Ovary (tissue), 9 donors: ENCODE data around the gene KPTN. TPM values are rescaled to one million over a fixed set of nuclear protein-coding genes. Genes with fewer than 3 reads are reported as not detected.
A peak's percentile ranks its signal among the peaks of the same experiment; 100 is the strongest.

Source experiments
- DNase-seq, 5 donors: peaks; one replicate each; pipeline ENCODE4 v3.0.0-alpha.2; 2019 to 2020
- H3K27ac ChIP-seq, 2 donors: fragments of 200-600 bp; one replicate each; pipeline versions ENCODE4 v1.5.1 to v1.8.0; 2019 to 2022
- H3K27me3 ChIP-seq: fragments of 200-600 bp; one replicate; pipeline ENCODE4 v1.8.0; 2022
- H3K36me3 ChIP-seq: fragments of 200-600 bp; sonication (generic); one replicate; pipeline ENCODE4 v1.5.1; 2019
- H3K4me1 ChIP-seq: one replicate; pipeline ENCODE4 v1.8.1; 2013; ENCODE audit warnings: mild to moderate bottlenecking, moderate library complexity; ENCODE audit not compliant: insufficient read depth
- H3K4me3 ChIP-seq: fragments of 200-600 bp; sonication (generic); one replicate; pipeline ENCODE4 v1.5.1; 2017
- H3K9me3 ChIP-seq, 2 donors: fragments of 200-600 bp in 1 of 2; sonication (generic) in 1 of 2; one replicate each; pipeline versions ENCODE4 v1.5.1 to v1.8.1; 2013 to 2019; ENCODE audit warnings: mild to moderate bottlenecking in 1 of 2, moderate library complexity in 1 of 2
- EP300 ChIP-seq: sonication (generic); formaldehyde crosslinking; IDR thresholded peaks from one replicate; pipeline ENCODE4 v1.6.1; 2017; ENCODE audit warnings: antibody characterized with exemption
- POLR2A ChIP-seq: fragments of 450-650 bp; IDR thresholded peaks from one replicate; pipeline ENCODE4 v1.6.1; 2017; ENCODE audit warnings: antibody characterized with exemption, mild to moderate bottlenecking, moderate library complexity
- WGBS, 3 donors: extraction: QIAGEN DNeasy Blood & Tissue Kit in 1 of 3; methylation state at CpG; one replicate each; pipeline versions ENCODE4 v1.1.5 to v1.1.7; 2013 to 2017; 5-methylcytosine and 5-hydroxymethylcytosine counted together
- intact Hi-C, 4 donors: fragments of 100-400 bp; cut with DNase I; formaldehyde crosslinking; loops; one replicate each; pipeline versions ENCODE4 v1.11.0 to v1.15.1; 2022 to 2023
- polyA plus RNA-seq, 2 donors: library from polyadenylated mRNA; stranded (reverse); fragments of 200-250 nt in 1 of 2; fragments of 350-450 nt in 1 of 2; fragmentation: Illumina TruSeq in 1 of 2; extraction: RNeasy Lipid Tissue Mini Kit (QIAGEN cat#74804) in 1 of 2; gene quantifications; one replicate each; pipeline ENCODE4 v1.2.3, GENCODE V29; 2013 to 2014
- total RNA-seq, 7 donors: library from RNA; depleted of rRNA in 2 of 7; stranded (reverse); fragments of >200 nt in 2 of 7; fragmentation: NEBNext Ultra II Directional in 3 of 7; extraction: Animal tissue kit (Norgen Biotek cat#: 25700) in 3 of 7; gene quantifications; one replicate each; pipeline versions ENCODE4 v1.1.0 to v1.2.4, GENCODE V29; 2016 to 2023
- TF ChIP-seq, protein P1 (sequence below), 3 donors: fragments of 450-650 bp in 2 of 3; fragments of 200-600 bp in 1 of 3; IDR thresholded peaks; one replicate each; pipeline versions ENCODE4 v1.5.1 to v1.8.0; 2016 to 2022; ENCODE audit warnings: antibody characterized with exemption in 3 of 3, mild to moderate bottlenecking in 1 of 3
- donor health status: DM: no; HTN: no; CAD: no; lungs with moderate emphysema.
- donor health status: DM: no; HTN: no; CAD: no.
- donor health status: Bipolar disorder and iron deficiency.
- donor health status: DM: yes; HTN: yes; CAD: no.
- donor health status: DM: no; HTN: no; CAD: no.
- donor health status: DM: yes; HTN: yes; CAD: no.

KPTN gene
- total and polyA plus RNA-seq, 9 donors, result 2.8 to 5.5 (median 4.4) TPM

DNA sequence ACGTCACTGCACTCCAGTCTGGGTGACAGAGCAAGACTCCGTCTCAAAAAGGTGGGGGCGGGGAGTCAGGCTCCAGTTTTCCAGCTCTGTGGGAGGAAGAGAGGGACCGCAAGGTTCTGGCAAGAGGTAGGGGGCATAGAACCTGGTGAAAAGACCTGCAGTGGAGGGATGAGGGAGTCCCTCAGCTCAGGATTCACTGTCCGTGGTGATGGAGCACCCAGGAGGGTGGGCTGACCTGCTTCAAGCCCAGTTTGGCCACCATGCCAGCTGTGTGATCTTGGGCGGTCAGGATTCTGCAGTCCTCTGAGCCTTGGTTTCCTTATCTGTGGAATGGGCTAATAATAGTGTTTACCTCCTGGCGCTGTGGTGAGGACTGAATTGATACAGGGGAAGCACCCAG lies 33.5 kb downstream of the KPTN start:
- H3K9me3 ChIP-seq, result peaks cover 0 to 4% of the 10 kb centered on the region in 2 donors

DNA sequence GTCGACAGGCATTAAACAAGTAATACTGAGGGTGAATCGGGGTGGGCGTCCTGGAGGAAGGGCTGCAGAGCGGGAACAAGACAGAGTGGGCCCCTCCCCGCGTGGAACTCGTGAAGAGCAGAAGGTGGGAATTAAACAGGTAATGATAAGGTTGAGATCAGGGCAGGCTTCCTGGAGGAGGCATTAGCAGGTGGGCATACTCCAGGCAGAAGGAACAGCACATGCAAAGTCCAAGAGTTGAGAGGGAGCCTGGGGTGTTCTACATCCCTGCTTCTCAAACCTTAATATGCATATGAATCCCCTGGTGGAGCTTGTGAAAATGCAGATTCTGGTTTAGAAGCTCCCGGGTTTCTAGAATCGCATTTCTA lies 35.7 kb downstream of the KPTN start:
- no peaks in the 10 kb centered on the region for H3K36me3 ChIP-seq
- H3K4me3 ChIP-seq, result no peak overlapping the region
- peaks cover 0 to 4% of the 10 kb centered on the region in 2 donors for H3K9me3 ChIP-seq
- H3K27me3 ChIP-seq, result no peaks in the 10 kb centered on the region
- no peak for TF ChIP-seq POLR2A
- DNase-seq, result no peak
- no peak overlapping the region for H3K27ac ChIP-seq
- peaks cover 4% of the 10 kb centered on the region for H3K4me1 ChIP-seq
- 23% methylated on average over 9 of the region's 9 CpGs for WGBS, 3 donors
- intact Hi-C loops, result no loop called here

More for the DNA sequence above, 33.5 kb downstream of the KPTN start:
- Histone ChIP-seq H3K27me3 (no peaks in the 10 kb centered on the region), H3K27ac (no peak overlapping the region), H3K36me3 (no peaks in the 10 kb centered on the region), H3K4me3 (no peak overlapping the region), H3K4me1 (peaks cover 4% of the 10 kb centered on the region)
- 52 to 64% (median 61%) methylated on average over 7 of the region's 7 CpGs for WGBS, 3 donors
- DNase-seq, result no peak
- TF ChIP-seq EP300 (no peak), POLR2A (no peak)
- TF ChIP-seq, protein P1, sequence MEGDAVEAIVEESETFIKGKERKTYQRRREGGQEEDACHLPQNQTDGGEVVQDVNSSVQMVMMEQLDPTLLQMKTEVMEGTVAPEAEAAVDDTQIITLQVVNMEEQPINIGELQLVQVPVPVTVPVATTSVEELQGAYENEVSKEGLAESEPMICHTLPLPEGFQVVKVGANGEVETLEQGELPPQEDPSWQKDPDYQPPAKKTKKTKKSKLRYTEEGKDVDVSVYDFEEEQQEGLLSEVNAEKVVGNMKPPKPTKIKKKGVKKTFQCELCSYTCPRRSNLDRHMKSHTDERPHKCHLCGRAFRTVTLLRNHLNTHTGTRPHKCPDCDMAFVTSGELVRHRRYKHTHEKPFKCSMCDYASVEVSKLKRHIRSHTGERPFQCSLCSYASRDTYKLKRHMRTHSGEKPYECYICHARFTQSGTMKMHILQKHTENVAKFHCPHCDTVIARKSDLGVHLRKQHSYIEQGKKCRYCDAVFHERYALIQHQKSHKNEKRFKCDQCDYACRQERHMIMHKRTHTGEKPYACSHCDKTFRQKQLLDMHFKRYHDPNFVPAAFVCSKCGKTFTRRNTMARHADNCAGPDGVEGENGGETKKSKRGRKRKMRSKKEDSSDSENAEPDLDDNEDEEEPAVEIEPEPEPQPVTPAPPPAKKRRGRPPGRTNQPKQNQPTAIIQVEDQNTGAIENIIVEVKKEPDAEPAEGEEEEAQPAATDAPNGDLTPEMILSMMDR (IDR thresholded peaks at IDR 0.05), result no peak
- intact Hi-C loops, result no loop called here

DNA sequence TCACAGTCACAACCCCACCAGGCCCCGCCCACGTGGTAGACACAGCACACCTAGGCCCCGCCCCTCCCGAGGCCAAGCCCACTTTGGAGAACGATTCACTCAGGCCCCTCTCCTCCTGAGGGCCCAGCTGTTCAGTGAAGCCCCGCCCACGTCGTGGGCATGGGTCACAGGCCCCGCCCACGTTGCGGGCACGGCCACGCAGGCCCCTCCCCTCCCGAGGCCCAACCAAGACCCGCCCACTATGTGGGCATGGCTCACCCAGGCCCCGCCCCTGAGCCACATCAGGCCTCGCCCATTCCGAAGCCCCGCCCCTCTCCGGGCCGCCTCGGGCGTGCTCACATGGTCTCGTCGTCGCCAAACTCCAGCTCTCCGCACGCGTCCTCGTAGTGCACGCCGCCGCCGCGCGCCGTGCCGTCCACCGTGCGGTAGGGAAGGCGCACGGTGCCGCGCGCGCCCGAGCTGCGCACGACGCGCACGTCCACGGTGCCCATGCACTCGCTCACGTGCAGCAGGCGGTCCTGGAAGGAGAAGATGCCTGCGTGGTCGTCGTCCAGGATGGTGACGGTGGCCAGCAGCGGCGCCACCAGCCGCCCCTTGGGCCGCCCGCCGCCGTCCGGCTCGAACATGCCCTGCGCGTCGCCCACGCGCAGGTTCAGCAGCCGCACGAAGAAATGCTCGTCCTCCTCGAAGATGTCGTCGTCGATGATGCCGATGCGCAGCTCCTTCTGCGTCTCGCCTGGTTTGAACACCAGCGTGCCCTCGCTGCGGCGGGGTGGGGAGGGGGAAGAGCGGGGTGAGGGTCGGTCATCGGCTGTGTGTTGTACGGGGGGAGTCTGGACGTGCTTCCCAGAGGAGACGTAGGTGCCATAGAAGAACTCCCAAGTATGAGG lies 36.3 kb downstream of the KPTN start:
- Histone ChIP-seq H3K36me3 (no peaks in the 10 kb centered on the region), H3K4me1 (peaks cover 4% of the 10 kb centered on the region), H3K4me3 (no peak overlapping the region), H3K27ac (no peak overlapping the region), H3K27me3 (no peaks in the 10 kb centered on the region), H3K9me3 (peaks cover 0 to 4% of the 10 kb centered on the region in 2 donors)
- DNase-seq, result peak in 4 of 5 donors; percentile 16 to 63 (median 43)
- WGBS, 3 donors, result 1 to 3% (median 1%) methylated on average over 57 to 95 of the region's 95 CpGs
- TF ChIP-seq, protein P1 (IDR thresholded peaks at IDR 0.05), result no peak
- TF ChIP-seq POLR2A (no peak), EP300 (no peak)
- intact Hi-C loops, result no loop called here

DNA sequence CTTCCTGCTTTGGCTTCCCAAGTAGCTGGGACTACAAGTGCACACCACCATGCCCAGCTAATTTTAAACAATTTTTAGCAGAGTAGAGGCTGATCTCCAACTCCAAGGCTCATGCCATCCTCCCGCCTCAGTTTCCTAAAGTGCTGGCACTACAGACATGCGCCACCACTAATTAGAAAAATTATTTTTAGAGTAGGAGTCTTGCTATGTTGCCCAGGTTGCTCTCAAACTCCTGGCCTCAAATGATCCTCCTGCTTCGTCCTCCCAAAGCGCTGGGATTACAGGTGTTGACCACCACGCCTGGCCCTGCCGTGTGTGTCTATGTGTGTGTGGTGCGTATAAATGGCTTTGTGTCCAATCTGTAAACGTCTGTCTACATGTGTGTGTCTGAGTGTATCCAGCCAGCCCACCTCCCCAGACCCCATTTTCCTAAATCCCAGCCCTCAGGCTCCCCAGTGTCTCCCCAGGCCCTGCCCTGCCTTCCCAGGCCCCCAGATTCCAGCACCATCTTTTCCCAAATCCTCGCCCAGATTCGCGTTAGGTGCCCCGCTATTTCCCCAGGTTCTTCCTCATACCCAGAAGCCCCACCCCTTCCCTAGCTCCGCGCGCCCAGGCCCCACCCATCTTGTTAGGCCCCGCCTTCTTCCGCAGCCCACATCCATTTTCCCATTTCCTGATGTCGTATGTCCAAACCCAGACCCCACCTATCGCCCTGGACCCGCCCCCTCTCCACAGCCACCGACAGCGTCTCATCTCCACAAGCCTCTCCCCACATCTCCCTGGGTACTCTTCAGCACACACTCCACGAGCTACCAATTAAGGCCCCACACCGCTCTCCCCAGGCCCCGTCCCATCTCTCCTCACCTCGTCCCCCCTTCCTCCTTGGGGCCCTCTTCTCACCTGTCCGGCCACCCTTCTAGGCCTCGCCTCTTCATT lies 37.2 kb downstream of the KPTN start:
- Histone ChIP-seq H3K27me3 (no peaks in the 10 kb centered on the region), H3K4me1 (peaks cover 4% of the 10 kb centered on the region)
- TF ChIP-seq, protein P1 (IDR thresholded peaks at IDR 0.05), result no peak
- TF ChIP-seq POLR2A (no peak), EP300 (no peak)

More for the DNA sequence above, 37.2 kb downstream of the KPTN start:
- Histone ChIP-seq H3K4me3 (no peak overlapping the region), H3K9me3 (peaks cover 0 to 4% of the 10 kb centered on the region in 2 donors), H3K27ac (no peak overlapping the region), H3K36me3 (no peaks in the 10 kb centered on the region)
- 12 to 18% (median 13%) methylated on average over 28 of the region's 28 CpGs for whole genome bisulfite sequencing, 3 donors
- intact Hi-C loops, result no loop called here
- DNase-seq, result peak in 1 of 5 donors; percentile 55
